SH-SY5Y (cell line): ENCODE measurements around the gene RGS17.

ENCODE experiments used
- GATA2 ChIP-seq: IDR thresholded peaks from 2 replicates; pipeline ENCODE4 v1.6.1; 2011; ENCODE audit warnings: mild to moderate bottlenecking, low read depth, low read length
- GATA3 ChIP-seq: IDR thresholded peaks from 2 replicates; pipeline ENCODE4 v1.6.1; 2011; ENCODE audit warnings: low read depth, mild to moderate bottlenecking, low read length, moderate library complexity

- no peak for TF ChIP-seq GATA2
- TF ChIP-seq GATA3: no peak
Observed at GRCh38 chr6:152973916-152974315, 157.2 kb downstream of the RGS17 start.
